SW480 (cell line): ENCODE results near the gene NFIA.
"Not testable (repeated sequence)": the region's sequence is repeated elsewhere in the genome, so short reads cannot be mapped to it uniquely, and the experiment has no call there.

Experiments
- DNase-seq: peaks from one replicate; pipeline ENCODE4 v3.0.0-alpha.2; 2016; ENCODE audit warnings: low spot score

NFIA gene

GRCh38 chr1:61453111-61453961 lies 371.0 kb downstream of the NFIA start:
- DNase-seq = peak; percentile 68

- DNase-seq = no peak
Measured at GRCh38 chr1:61455400-61455799, 373.0 kb downstream of the NFIA start.

- no peak for DNase-seq
Measured at GRCh38 chr1:61457526-61458040, 375.2 kb downstream of the NFIA start.

- no peak for DNase-seq
Measured at GRCh38 chr1:61459345-61459744, 377.0 kb downstream of the NFIA start.

- no peak for DNase-seq
Measured at GRCh38 chr1:61460191-61460590, 377.8 kb downstream of the NFIA start.

GRCh38 chr1:61461406-61462384 lies 379.3 kb downstream of the NFIA start:
- no peak for DNase-seq

GRCh38 chr1:61462628-61463027 lies 380.3 kb downstream of the NFIA start:
- no peak for DNase-seq

- DNase-seq = no peak
Measured at GRCh38 chr1:61463220-61463619, 380.9 kb downstream of the NFIA start.

- DNase-seq = not testable (repeated sequence)
Measured at GRCh38 chr1:61467836-61468235, 385.5 kb downstream of the NFIA start.

- DNase-seq = no peak
Measured at GRCh38 chr1:61469365-61469764, 387.0 kb downstream of the NFIA start.

- DNase-seq = no peak
Measured at GRCh38 chr1:61472876-61473275, 390.5 kb downstream of the NFIA start.

- DNase-seq = no peak
Measured at GRCh38 chr1:61474269-61474817, 392.0 kb downstream of the NFIA start.

- DNase-seq = no peak
Measured at GRCh38 chr1:61474963-61475362, 392.6 kb downstream of the NFIA start.

GRCh38 chr1:61477301-61477700 lies 394.9 kb downstream of the NFIA start:
- DNase-seq = no peak

GRCh38 chr1:61480273-61480935 lies 398.0 kb downstream of the NFIA start:
- DNase-seq = no peak

- DNase-seq = peak; percentile 33
Measured at GRCh38 chr1:61481315-61481715, 399.0 kb downstream of the NFIA start.

- no peak for DNase-seq
Measured at GRCh38 chr1:61482170-61482734, 399.9 kb downstream of the NFIA start.

GRCh38 chr1:61486783-61487536 lies 404.6 kb downstream of the NFIA start:
- peak; percentile 13 for DNase-seq

GRCh38 chr1:61487801-61488200 lies 405.4 kb downstream of the NFIA start:
- no peak for DNase-seq

- DNase-seq = no peak
Measured at GRCh38 chr1:61490924-61491323, 408.6 kb downstream of the NFIA start.

GRCh38 chr1:61491497-61491896 lies 409.1 kb downstream of the NFIA start:
- no peak for DNase-seq
